Neutrophil (primary cell): ENCODE data around the gene INPP5K.

Source experiments
- H3K27ac ChIP-seq: fragments of 200-600 bp; sonication (generic); 2 replicates; pipeline ENCODE4 v1.5.1; 2016; ENCODE audit warnings: mild to moderate bottlenecking, moderate library complexity
- H3K27me3 ChIP-seq: fragments of 200-600 bp; sonication (generic); 2 replicates; pipeline ENCODE4 v1.6.0; 2016; ENCODE audit warnings: mild to moderate bottlenecking
- H3K36me3 ChIP-seq: fragments of 200-600 bp; sonication (generic); 2 replicates; pipeline ENCODE4 v1.5.1; 2017
- H3K4me1 ChIP-seq, 2 experiments: fragments of 200-600 bp in 1 of 2; sonication (generic) in 1 of 2; 1 replicate in 1 of 2; 2 replicates in 1 of 2; pipeline versions ENCODE4 v1.5.1 to v1.6.1; 2013 to 2016; ENCODE audit warnings: low read depth in 1 of 2, low read length in 1 of 2, mild to moderate bottlenecking in 1 of 2, moderate library complexity in 1 of 2; ENCODE audit not compliant: control insufficient read depth in 1 of 2, insufficient read depth in 1 of 2
- H3K4me3 ChIP-seq, 2 experiments: fragments of 200-600 bp in 1 of 2; sonication (generic) in 1 of 2; 1 replicate in 1 of 2; 2 replicates in 1 of 2; pipeline ENCODE4 v1.5.1; 2013 to 2016; ENCODE audit warnings: low read depth in 1 of 2, low read length in 1 of 2, mild to moderate bottlenecking in 1 of 2, moderate library complexity in 1 of 2
- H3K9me3 ChIP-seq: fragments of 200-600 bp; sonication (generic); 2 replicates; pipeline ENCODE4 v1.5.1; 2016
- CTCF ChIP-seq: fragments of 200-600 bp; sonication (generic); IDR thresholded peaks from 2 replicates; pipeline ENCODE4 v1.5.1; 2016; ENCODE audit warnings: antibody characterized with exemption

INPP5K gene

DNA sequence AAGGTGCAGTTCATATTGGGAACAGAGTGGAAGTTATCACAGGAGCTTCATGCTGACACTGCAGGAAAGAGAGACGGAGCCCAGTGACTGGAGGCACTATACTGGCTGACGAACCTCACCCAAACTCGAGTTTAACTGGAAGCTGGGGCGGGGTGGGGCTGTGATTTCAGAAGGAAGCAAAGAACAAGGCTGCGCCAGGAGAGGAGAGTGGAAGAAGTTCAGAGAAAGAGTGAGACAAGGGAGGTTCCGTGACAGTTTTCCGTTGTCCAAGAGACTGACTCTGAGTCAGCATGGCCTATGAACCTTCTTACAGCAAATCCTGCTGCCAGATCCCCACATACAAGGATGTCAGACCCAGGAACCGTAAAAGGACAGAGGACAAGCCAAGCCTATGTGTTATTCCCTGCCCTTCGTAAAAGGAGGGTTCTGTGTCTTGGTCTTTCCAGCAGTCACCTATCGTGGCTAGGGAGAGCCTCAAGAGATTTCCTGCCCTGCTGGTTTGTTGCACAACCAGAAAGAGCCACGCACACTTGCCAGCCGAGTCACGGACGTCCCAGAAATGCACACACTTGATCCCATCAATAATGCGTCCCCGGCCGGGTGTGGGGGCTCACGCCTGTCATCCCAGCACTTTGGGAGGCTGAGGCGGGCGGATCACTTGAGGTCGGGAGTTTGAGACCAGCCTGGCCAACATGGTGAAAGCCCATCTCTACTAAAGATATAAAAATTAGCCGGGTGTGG lies 41.1 kb upstream of the INPP5K start:
- Histone ChIP-seq H3K36me3 (peaks cover 19% of the 10 kb centered on the region), H3K27ac (peak overlapping the region; percentile 84), H3K27me3 (peaks cover 8% of the 10 kb centered on the region), H3K4me1 (peaks cover 57 to 63% of the 10 kb centered on the region in 2 experiments), H3K4me3 (no peak overlapping the region), H3K9me3 (no peaks in the 10 kb centered on the region)
- no peak for TF ChIP-seq CTCF

- Histone ChIP-seq H3K27ac (peak overlapping the region; percentile 84), H3K27me3 (peaks cover 3% of the 10 kb centered on the region), H3K9me3 (no peaks in the 10 kb centered on the region), H3K4me3 (peak overlapping the region; percentile 9 to 29), H3K4me1 (peaks cover 50 to 54% of the 10 kb centered on the region in 2 experiments), H3K36me3 (peaks cover 36% of the 10 kb centered on the region)
- TF ChIP-seq CTCF = no peak
Measured at GRCh38 chr17:1555651-1556471, 39.4 kb upstream of the INPP5K start.

GRCh38 chr17:1554751-1555540 lies 38.5 kb upstream of the INPP5K start:
- H3K9me3 ChIP-seq = no peaks in the 10 kb centered on the region
- H3K27ac ChIP-seq = peak overlapping the region; percentile 84
- peak overlapping the region in 1 of 2 experiments; percentile 9 for H3K4me3 ChIP-seq
- H3K36me3 ChIP-seq = peaks cover 45% of the 10 kb centered on the region
- H3K27me3 ChIP-seq = no peaks in the 10 kb centered on the region
- peaks cover 41 to 46% of the 10 kb centered on the region in 2 experiments for H3K4me1 ChIP-seq
- no peak for TF ChIP-seq CTCF

DNA sequence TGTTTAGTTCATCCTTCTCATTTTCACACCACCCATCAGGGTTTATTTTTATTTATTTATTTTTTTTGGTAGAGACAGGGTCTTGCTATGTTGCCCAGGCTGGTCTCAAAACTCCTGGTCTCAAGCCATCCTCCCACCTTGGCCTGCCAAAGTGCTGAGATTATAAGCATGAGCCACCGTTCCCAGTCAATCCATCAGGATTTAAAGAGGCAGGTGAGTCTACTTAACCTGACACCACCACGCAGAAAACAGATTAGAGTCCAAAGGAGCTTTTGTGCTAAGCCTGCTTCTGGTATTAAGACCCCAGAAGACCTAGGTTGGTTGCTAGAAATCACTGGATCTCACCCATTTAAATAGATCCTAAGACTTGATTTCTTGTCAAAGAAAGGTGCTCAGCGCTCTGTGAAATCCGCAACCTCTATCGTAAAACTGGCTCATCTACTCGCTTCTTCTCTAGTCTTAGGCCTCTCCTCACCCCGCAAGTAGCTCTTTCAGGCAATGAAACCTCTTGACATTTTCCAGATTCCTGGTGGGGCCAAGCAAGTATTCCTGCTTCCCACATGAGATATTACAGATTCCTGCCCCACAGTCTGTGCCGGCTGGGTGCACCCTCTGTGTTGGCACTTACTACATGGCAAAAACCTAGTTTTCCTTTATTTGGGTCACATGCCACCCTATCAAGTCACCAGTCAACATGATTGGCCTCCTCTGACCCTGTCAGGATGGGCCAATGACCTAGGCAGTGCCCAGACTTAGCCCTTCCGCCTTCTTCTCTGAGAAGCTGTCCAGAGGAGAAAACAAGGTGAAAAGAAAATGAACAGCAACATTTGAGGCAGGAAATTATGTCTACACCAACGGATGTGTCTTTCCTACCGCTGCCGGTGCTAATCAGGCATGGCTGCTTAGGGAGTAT lies 37.2 kb upstream of the INPP5K start:
- peaks cover 41 to 46% of the 10 kb centered on the region in 2 experiments for H3K4me1 ChIP-seq
- no peaks in the 10 kb centered on the region for H3K27me3 ChIP-seq
- peaks cover 58% of the 10 kb centered on the region for H3K36me3 ChIP-seq
- peak overlapping the region; percentile 84 for H3K27ac ChIP-seq
- no peak for TF ChIP-seq CTCF
- no peak overlapping the region for H3K4me3 ChIP-seq
- H3K9me3 ChIP-seq = no peaks in the 10 kb centered on the region

DNA sequence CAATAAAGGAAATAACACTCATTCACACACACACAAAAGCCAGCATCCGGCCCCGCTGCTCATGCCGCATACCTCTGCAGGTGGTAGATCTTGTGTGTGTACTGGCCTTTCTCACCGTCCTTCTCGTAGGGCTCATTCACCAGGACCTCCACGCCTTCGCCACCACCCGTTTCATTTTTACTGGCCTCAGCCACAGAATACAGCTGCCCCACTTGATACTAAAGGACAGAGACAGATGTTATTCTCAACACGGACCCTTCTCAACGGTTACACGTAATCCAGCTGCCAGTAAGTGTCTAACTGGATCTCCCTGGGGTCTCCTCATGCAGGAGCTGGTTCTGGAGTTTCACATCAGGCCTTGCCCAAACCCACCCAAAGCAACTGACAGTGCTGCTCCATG lies 36.5 kb upstream of the INPP5K start:
- no peak overlapping the region for H3K4me3 ChIP-seq
- no peak for TF ChIP-seq CTCF
- H3K4me1 ChIP-seq = peaks cover 41 to 46% of the 10 kb centered on the region in 2 experiments
- H3K36me3 ChIP-seq = peaks cover 65% of the 10 kb centered on the region
- H3K27ac ChIP-seq = peak overlapping the region; percentile 84
- H3K27me3 ChIP-seq = no peaks in the 10 kb centered on the region
- no peaks in the 10 kb centered on the region for H3K9me3 ChIP-seq
